HAP-1 (cell line): ENCODE data around the gene SRP19.
"Not testable (repeated sequence)": the region's sequence is repeated elsewhere in the genome, so short reads cannot be mapped to it uniquely, and the experiment has no call there.

ENCODE experiments used
- DNase-seq, 2 experiments: peaks; one replicate each; pipeline ENCODE4 v3.0.0-alpha.2; 2016 to 2020; ENCODE audit warnings: low spot score in 2 of 2
- H3K27me3 ChIP-seq: fragments of 250-450 bp; sonication (Bioruptor Pico); 2 replicates; pipeline ENCODE4 v1.5.1; 2020; ENCODE audit warnings: low read depth, mild to moderate bottlenecking, moderate library complexity
- H3K36me3 ChIP-seq: fragments of 250-450 bp; sonication (Bioruptor Pico); replicated peaks from 2 replicates; pipeline ENCODE4 v1.5.1; 2020; ENCODE audit warnings: mild to moderate bottlenecking
- H3K4me1 ChIP-seq: fragments of 250-450 bp; sonication (Bioruptor Pico); 2 replicates; pipeline ENCODE4 v1.5.1; 2020; ENCODE audit warnings: mild to moderate bottlenecking
- H3K4me3 ChIP-seq: fragments of 250-450 bp; sonication (Bioruptor Pico); 2 replicates; pipeline ENCODE4 v1.5.1; 2020; ENCODE audit warnings: mild to moderate bottlenecking, moderate library complexity
- H3K9me3 ChIP-seq: fragments of 250-450 bp; sonication (Bioruptor Pico); 2 replicates; pipeline ENCODE4 v1.5.1; 2020; ENCODE audit warnings: mild to moderate bottlenecking, moderate library complexity
- in situ Hi-C: fragments of 300-500 bp; cut with MboI; formaldehyde crosslinking; loops from 3 replicates; pipeline ENCODE4 v1.14.3; 2020; ENCODE audit warnings: low sequenced_read_pairs, inconsistent platforms, mixed read lengths

Gene SRP19

DNA sequence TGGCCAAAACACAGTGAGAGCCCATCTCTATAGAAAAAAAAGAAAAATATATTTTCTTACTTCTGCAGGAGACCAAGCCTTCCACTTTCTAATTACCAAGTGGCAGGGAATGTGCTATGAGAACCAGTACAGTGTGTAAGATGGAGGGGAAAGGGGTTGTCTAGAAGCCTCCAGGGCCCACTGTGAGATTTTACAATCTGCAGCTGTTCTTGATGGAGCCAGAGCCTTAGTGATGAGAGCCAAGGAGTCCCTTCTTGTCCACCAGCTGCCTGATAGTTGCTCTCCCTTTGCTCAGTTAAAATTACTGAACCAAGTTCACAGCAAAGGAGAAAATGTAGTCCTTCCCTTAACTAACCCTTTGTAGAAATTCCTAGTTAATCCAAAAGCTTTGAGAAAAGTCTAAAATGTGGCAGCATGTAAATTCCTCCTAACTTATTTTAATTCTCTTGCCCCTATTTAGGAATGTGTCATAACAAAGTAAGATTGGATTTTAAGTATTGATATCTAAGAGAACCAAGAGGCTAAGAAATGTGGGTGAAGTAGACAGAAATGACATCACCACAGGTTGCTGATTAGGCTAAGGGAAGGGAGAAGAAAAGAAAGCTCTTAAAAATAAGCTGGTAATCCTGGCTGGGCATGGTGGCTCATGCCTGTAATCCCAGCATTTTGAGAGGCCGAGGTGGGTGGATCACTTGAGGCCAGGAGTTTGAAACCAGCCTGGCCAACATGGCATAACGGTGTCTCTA, 19.3 kb downstream of the SRP19 start:
- Histone ChIP-seq H3K4me1 (no peaks in the 10 kb centered on the region; the same call in none of the 2 replicates), H3K36me3 (peaks cover 70% of the 10 kb centered on the region), H3K27me3 (no peaks in the 10 kb centered on the region), H3K4me3 (no peak overlapping the region), H3K9me3 (no peaks in the 10 kb centered on the region)
- in situ Hi-C loops: no loop called here
- no peak for DNase-seq

DNA sequence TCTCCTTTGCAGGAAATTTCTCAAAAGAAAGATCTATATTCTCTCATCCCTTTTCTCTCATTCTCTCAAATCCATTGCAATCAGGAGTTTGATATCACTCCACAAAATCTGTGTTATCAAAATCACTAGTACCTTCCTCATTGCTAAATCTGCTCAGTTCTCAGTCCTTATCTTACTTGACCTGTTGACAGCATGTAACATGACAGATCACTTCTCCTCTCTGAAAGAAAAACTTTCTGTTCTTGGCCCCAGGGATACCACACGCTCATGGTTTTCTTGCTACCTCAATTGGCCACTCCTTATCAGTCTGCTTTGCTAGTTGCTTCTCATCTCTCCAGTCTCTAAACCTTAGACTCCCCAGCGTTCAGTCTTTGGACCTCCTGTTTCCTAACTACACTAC, 22.1 kb downstream of the SRP19 start:
- in situ Hi-C loops: no loop called here
- Histone ChIP-seq H3K9me3 (no peaks in the 10 kb centered on the region), H3K4me1 (no peaks in the 10 kb centered on the region), H3K36me3 (peaks cover 63% of the 10 kb centered on the region), H3K27me3 (no peaks in the 10 kb centered on the region), H3K4me3 (no peak overlapping the region)
- DNase-seq: no peak

GRCh38 chr5:112885001-112885400, 23.9 kb downstream of the SRP19 start:
- no peaks in the 10 kb centered on the region for H3K27me3 ChIP-seq
- in situ Hi-C loops: no loop called here
- no peaks in the 10 kb centered on the region for H3K9me3 ChIP-seq
- DNase-seq: no peak
- no peaks in the 10 kb centered on the region for H3K4me1 ChIP-seq
- H3K4me3 ChIP-seq: no peak overlapping the region
- peaks cover 53% of the 10 kb centered on the region for H3K36me3 ChIP-seq

DNA sequence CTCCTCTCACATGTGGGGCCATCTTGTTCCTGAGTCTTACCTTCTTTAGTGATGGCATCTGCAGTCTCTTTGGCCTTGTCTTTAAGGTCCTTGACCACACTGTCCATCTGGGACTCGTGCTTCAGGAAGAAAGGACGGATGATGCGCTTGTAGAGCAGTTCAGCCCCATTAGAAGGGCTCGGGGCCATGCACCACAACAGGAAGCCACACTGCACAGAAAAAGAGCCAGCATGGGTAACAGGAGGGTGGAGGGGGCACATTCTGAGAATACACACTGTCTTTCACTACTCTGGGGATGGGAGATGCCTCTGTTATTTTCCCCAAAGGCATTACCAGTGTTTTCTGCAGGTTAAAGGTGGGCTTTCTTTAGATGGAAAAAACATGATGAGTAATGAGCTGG, 25.9 kb downstream of the SRP19 start:
- Histone ChIP-seq H3K36me3 (peaks cover 41% of the 10 kb centered on the region), H3K4me1 (no peaks in the 10 kb centered on the region), H3K4me3 (no peak overlapping the region), H3K9me3 (no peaks in the 10 kb centered on the region), H3K27me3 (no peaks in the 10 kb centered on the region)
- in situ Hi-C loops: no loop called here
- no peak for DNase-seq

GRCh38 chr5:112892066-112892465, 31.0 kb downstream of the SRP19 start:
- H3K4me1 ChIP-seq, in situ Hi-C loops, H3K9me3 ChIP-seq, H3K4me3 ChIP-seq, H3K27me3 ChIP-seq, DNase-seq: not testable (repeated sequence)
- H3K36me3 ChIP-seq: peaks cover 17% of the 10 kb centered on the region

DNA sequence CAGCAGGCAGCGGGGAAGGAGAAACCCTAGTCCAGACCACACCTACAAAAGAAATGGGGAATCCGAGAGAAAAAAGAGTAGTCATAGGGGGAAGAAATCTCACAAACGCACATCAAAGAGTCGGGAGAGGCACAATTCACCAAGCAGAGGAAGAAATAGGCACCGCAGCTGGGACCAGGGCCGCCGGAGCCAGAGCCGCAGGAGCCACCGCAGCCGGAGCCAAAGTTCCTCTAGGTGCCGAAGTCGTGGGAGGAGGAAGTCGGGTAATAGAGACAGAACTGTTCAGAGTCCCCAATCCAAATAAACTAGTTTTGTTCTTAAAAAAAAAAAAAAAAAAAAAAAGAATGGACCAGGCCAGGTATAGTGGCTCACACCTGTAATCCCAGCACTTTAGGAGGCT, 31.7 kb downstream of the SRP19 start:
- in situ Hi-C loops: no loop called here

DNA sequence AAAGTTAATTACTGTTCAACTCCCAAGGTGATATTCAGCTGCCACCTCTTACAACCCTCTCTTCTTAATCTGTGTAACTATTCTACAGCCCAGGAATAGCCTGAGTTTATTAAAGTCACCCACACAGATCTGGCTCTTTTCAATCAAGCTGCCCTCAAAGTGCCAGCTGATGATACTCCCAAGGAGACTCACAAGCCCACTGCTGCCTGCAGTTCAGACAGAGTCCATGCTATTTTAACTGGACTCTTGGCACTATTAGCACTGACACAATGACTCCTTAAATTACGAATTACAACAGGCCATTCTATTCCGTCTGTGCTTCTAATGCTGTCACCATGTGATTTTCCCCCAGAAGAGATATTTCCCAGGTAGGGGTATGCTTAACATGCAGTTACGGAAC, 34.6 kb downstream of the SRP19 start:
- DNase-seq: no peak
- Histone ChIP-seq H3K36me3 (peaks cover 34% of the 10 kb centered on the region), H3K4me1 (no peaks in the 10 kb centered on the region), H3K27me3 (no peaks in the 10 kb centered on the region), H3K4me3 (no peak overlapping the region), H3K9me3 (no peaks in the 10 kb centered on the region)
- in situ Hi-C loops: no loop called here

More for the DNA sequence above, 31.7 kb downstream of the SRP19 start:
- Histone ChIP-seq H3K36me3 (peaks cover 21% of the 10 kb centered on the region), H3K27me3 (no peaks in the 10 kb centered on the region), H3K9me3 (no peaks in the 10 kb centered on the region), H3K4me3 (no peak overlapping the region), H3K4me1 (no peaks in the 10 kb centered on the region)
- DNase-seq: no peak

DNA sequence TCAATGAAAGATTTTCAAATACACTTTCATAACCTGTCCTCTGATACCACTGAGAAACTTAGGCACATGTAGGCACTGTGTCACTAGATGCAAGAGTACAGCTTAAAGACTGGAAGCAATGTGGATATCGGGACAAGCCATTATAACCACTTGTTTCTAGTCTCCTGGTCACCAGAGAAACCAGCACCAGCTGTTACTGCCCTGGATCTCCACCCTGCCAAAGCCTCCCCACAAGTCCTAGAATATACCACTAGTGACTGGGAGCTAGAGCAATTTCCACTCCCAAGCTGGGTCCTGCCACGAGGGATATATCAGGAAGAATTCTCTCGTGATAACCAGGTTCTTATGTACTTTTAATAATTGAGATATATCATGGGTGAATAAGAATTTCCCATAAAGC, 41.5 kb downstream of the SRP19 start:
- no peaks in the 10 kb centered on the region for H3K27me3 ChIP-seq
- H3K4me1 ChIP-seq: no peaks in the 10 kb centered on the region
- no peaks in the 10 kb centered on the region for H3K9me3 ChIP-seq
- no peak overlapping the region for H3K4me3 ChIP-seq
- DNase-seq: no peak
- in situ Hi-C loops: no loop called here
- H3K36me3 ChIP-seq: peaks cover 28% of the 10 kb centered on the region

- H3K27me3 ChIP-seq, in situ Hi-C loops, DNase-seq, H3K4me1 ChIP-seq, H3K4me3 ChIP-seq, H3K9me3 ChIP-seq: not testable (repeated sequence)
- peaks cover 21% of the 10 kb centered on the region for H3K36me3 ChIP-seq
Observed at GRCh38 chr5:112904996-112905395, 43.9 kb downstream of the SRP19 start.

- in situ Hi-C loops: no loop called here
- Histone ChIP-seq H3K4me1 (peaks cover 6% of the 10 kb centered on the region), H3K4me3 (no peak overlapping the region), H3K27me3 (no peaks in the 10 kb centered on the region), H3K9me3 (no peaks in the 10 kb centered on the region), H3K36me3 (peaks cover 22% of the 10 kb centered on the region)
- no peak for DNase-seq
Observed at GRCh38 chr5:112906637-112907036, 45.5 kb downstream of the SRP19 start.

- peaks cover 21% of the 10 kb centered on the region for H3K36me3 ChIP-seq
- in situ Hi-C loops: no loop called here
- no peak for DNase-seq
- H3K4me3 ChIP-seq: no peak overlapping the region
- peaks cover 10% of the 10 kb centered on the region for H3K4me1 ChIP-seq
- H3K27me3 ChIP-seq: no peaks in the 10 kb centered on the region
- H3K9me3 ChIP-seq: no peaks in the 10 kb centered on the region
Observed at GRCh38 chr5:112907166-112907631, 46.1 kb downstream of the SRP19 start.

DNA sequence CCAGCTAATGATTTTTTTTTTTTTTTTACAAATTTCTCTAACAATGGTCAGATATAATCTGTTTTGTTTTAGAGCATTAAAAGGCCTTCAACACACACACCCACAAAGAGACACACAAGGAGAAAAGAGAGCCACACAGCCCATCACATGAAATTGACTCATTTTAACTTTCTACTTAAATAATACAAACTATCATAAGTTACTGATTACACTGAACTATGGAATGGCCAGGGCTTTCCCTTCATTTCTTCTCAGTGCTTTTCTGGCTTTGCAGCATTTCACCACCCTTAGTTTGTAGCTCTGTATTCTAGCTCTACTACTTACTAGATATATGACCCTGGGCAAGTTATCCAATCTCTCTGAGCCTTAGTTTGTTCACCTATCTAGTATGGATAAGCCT, 47.8 kb downstream of the SRP19 start:
- in situ Hi-C loops: no loop called here
- H3K36me3 ChIP-seq: peaks cover 18% of the 10 kb centered on the region
- DNase-seq: no peak
- H3K27me3 ChIP-seq: no peaks in the 10 kb centered on the region
- no peaks in the 10 kb centered on the region for H3K9me3 ChIP-seq
- peaks cover 13% of the 10 kb centered on the region for H3K4me1 ChIP-seq
- H3K4me3 ChIP-seq: no peak overlapping the region

DNA sequence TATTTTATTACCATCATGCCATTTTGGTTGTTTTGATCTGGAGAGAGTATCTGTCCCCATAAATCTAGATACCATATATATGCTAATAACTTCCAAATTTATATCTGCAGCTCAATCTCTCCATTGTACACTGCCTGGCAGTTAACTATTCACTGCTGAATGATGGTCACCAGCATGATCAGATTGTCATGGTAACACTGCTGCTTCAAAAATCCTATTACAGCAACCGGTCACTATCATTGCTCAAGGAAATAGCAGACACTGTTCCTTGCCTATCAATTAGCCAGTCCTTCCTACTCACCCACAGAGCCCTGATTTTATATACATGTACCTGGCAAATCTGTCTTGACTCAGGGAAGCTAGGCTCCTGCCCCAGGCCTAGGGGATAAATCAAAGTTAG, 49.4 kb downstream of the SRP19 start:
- Histone ChIP-seq H3K4me1 (peaks cover 13% of the 10 kb centered on the region), H3K36me3 (peaks cover 18% of the 10 kb centered on the region), H3K4me3 (no peak overlapping the region), H3K9me3 (no peaks in the 10 kb centered on the region), H3K27me3 (no peaks in the 10 kb centered on the region)
- DNase-seq: peak; percentile 14 to 49
- in situ Hi-C loops: no loop called here

DNA sequence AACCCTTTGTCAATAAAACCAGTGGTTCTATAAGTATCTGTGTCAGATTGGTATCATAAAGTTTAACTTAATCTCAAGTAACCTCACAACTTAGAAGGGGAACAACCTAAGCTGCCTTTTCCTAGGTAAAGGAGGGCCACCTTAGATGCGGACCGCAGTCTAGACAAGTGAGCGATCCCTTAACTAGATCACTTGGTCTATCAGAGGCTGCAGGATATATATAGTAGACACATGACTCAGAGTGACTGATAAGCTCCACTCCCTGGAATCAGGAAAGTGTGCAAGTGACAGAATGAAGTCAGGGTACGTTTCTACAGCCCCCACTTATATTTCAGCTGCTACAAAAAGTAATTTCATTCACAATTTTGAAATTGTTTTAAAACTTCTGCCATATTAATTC, 53.5 kb downstream of the SRP19 start:
- peaks cover 13% of the 10 kb centered on the region for H3K4me1 ChIP-seq
- H3K9me3 ChIP-seq: no peaks in the 10 kb centered on the region
- no peak overlapping the region for H3K4me3 ChIP-seq
- peaks cover 44% of the 10 kb centered on the region for H3K36me3 ChIP-seq
- no peak for DNase-seq
- in situ Hi-C loops: no loop called here
- H3K27me3 ChIP-seq: no peaks in the 10 kb centered on the region

- no peak for DNase-seq
- in situ Hi-C loops: no loop called here
- H3K4me1 ChIP-seq: peaks cover 12% of the 10 kb centered on the region
- no peaks in the 10 kb centered on the region for H3K27me3 ChIP-seq
- no peak overlapping the region for H3K4me3 ChIP-seq
- H3K36me3 ChIP-seq: peaks cover 42% of the 10 kb centered on the region
- H3K9me3 ChIP-seq: no peaks in the 10 kb centered on the region
Observed at GRCh38 chr5:112915831-112916230, 54.7 kb downstream of the SRP19 start.
